ENCODE data around the gene SPATA45. TPM values are rescaled to one million over a fixed set of nuclear protein-coding genes. Genes with fewer than 3 reads are reported as not detected.
A peak's percentile ranks its signal among the peaks of the same experiment; 100 is the strongest.

Gene SPATA45
- total RNA-seq, 1 donor from 2014 or later, result not detected

DNA sequence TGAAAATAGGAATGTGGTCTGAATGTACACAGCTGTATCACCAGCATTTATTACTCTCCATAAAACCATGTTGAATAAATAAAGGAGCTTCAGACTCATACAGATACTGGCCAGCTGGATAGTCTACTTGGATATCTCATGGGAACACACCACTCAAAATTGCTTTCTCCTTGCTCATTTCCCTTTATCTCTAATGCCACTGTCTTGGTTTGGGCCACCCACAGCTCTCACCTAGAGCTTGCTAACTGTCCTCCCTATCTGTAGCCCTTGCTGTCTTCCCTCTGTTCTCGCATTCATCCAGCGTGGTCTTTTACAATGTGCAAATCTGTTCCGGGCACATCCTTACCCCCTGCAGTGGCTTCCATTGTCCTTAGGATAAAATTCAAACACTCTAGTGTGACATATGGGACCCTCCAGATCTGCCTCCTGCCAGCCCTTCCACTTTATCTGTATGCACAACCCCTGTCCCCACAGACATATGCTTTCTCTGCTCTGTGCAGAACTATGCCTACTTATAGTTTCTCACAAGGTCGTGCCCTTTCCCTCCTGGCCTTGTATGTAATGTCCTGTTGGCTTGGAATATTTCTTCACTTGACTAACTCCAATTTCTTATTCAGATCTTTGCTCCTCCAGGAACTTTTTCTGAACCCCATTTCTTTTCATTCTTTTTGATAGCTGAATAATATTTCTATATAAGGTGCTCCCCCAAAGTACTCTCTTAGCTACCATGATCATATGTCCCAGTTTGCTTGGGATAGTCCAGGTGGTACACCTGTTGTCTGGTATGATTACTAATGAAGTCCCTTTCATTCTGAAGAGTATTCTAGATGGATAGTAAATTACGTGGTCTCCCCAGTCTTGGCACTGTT is 13.5 kb upstream of the SPATA45 start:
- Mint-ChIP-seq H3K27ac (no peak overlapping the region), H3K27me3 (no peaks in the 10 kb centered on the region), H3K9me3 (ENCODE audit: low read depth) (no peaks in the 10 kb centered on the region), H3K4me3 (ENCODE audit: low read depth) (no peak overlapping the region), H3K36me3 (ENCODE audit: insufficient read depth) (peaks cover 7% of the 10 kb centered on the region), H3K4me1 (ENCODE audit: low read depth) (peaks cover 3% of the 10 kb centered on the region)
- TF ChIP-seq, protein P1, sequence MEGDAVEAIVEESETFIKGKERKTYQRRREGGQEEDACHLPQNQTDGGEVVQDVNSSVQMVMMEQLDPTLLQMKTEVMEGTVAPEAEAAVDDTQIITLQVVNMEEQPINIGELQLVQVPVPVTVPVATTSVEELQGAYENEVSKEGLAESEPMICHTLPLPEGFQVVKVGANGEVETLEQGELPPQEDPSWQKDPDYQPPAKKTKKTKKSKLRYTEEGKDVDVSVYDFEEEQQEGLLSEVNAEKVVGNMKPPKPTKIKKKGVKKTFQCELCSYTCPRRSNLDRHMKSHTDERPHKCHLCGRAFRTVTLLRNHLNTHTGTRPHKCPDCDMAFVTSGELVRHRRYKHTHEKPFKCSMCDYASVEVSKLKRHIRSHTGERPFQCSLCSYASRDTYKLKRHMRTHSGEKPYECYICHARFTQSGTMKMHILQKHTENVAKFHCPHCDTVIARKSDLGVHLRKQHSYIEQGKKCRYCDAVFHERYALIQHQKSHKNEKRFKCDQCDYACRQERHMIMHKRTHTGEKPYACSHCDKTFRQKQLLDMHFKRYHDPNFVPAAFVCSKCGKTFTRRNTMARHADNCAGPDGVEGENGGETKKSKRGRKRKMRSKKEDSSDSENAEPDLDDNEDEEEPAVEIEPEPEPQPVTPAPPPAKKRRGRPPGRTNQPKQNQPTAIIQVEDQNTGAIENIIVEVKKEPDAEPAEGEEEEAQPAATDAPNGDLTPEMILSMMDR (IDR thresholded peaks at IDR 0.05; ENCODE audit: unreplicated experiment), result no peak
- no peak for DNase-seq (ENCODE audit: low spot score, unreplicated experiment)

DNA sequence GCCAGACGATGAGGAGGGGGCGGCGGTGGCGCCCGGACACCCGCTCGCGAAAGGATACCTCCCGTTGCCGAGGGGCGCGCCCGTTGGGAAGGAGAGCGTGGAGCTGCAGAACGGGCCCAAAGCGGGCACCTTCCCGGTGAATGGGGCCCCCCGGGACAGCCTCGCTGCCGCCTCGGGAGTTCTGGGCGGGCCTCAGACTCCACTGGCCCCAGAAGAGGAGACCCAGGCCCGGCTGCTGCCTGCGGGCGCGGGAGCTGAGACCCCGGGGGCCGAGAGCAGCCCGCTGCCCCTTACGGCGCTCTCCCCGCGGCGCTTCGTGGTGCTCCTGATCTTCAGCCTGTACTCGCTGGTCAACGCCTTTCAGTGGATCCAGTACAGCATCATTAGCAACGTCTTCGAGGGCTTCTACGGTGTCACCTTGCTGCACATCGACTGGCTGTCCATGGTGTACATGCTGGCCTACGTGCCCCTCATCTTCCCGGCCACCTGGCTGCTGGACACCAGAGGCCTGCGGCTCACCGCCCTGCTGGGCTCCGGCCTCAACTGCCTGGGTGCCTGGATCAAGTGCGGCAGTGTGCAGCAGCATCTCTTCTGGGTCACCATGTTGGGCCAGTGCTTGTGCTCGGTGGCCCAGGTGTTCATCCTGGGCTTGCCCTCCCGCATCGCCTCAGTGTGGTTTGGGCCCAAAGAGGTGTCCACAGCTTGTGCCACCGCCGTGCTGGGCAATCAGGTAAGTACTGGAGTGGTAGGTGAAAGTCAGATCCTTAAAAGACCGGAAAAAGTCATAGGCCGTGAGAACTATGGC is 11.2 kb upstream of the SPATA45 start:
- Mint-ChIP-seq H3K27me3 (no peaks in the 10 kb centered on the region), H3K4me3 (ENCODE audit: low read depth) (no peak overlapping the region), H3K9me3 (ENCODE audit: low read depth) (no peaks in the 10 kb centered on the region), H3K27ac (peak overlapping the region; percentile 98), H3K4me1 (ENCODE audit: low read depth) (peaks cover 3% of the 10 kb centered on the region), H3K36me3 (ENCODE audit: insufficient read depth) (peaks cover 1% of the 10 kb centered on the region)
- TF ChIP-seq, protein P1 (IDR thresholded peaks at IDR 0.05; ENCODE audit: unreplicated experiment), result no peak
- DNase-seq (ENCODE audit: low spot score, unreplicated experiment), result peak; percentile 30

DNA sequence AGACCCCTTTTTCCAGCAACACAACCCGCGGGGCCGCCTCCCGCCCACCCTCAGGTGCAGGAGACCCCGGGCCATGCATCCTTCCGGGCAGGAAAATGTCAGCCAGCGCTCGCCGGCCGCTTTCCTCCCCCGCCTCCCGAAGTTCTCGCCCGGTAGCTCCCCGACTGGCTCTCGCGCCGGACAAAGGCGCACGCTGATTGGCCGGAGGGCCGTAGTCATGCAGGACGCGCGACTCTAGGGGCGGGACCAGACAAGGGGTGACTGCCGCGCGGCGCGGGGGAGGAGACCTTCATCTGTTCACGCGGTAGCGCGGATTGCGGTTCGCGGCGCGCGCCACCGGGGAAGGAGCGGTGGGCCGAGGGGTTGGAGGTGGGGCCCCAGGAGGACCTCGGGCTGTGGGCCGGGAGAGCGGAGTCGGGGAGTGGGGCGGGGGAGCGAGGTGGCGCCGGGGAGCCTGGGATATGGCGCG is 10.6 kb upstream of the SPATA45 start, which contains the start of gene FLVCR1:
Gene FLVCR1 (plus strand): TSS at position 284 of the 469 bp plus-strand sequence. CDS start 178 bp downstream, at position 462.
- TF ChIP-seq, protein P1 (IDR thresholded peaks at IDR 0.05; ENCODE audit: unreplicated experiment), result no peak
- peaks cover 3% of the 10 kb centered on the region for H3K4me1 Mint-ChIP-seq (ENCODE audit: low read depth)
- no peaks in the 10 kb centered on the region for H3K9me3 Mint-ChIP-seq (ENCODE audit: low read depth)
- H3K4me3 Mint-ChIP-seq (ENCODE audit: low read depth), result no peak within 1 kb of the TSS
- H3K27ac Mint-ChIP-seq, result peak within 1 kb of the TSS; percentile 98
- no peaks in the 10 kb centered on the region for H3K27me3 Mint-ChIP-seq
- peaks cover 2% of the 10 kb centered on the region for H3K36me3 Mint-ChIP-seq (ENCODE audit: insufficient read depth)
- peak; percentile 96 for DNase-seq (ENCODE audit: low spot score, unreplicated experiment)

DNA sequence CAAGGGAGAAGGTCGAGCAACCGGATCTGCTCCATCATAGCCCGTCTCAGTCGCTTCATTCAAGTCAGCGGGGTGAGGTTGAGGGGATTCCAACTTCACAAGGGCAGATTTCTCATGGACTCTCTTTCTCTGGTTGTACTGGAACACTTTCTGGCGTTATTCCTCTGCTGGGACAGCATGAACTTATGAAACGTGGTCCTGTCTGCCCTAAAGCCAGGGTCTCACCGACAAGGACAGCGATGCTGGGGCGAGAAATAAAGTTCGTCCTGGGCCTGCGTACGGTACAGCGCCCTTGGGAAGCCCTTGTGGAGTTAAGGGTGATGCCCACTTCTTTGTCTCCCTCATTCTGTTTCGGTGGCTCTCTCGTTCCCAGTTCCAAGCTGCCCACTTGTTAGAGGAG is 9.3 kb upstream of the SPATA45 start:
- TF ChIP-seq, protein P1 (IDR thresholded peaks at IDR 0.05; ENCODE audit: unreplicated experiment), result no peak
- H3K4me3 Mint-ChIP-seq (ENCODE audit: low read depth), result no peak overlapping the region
- H3K27me3 Mint-ChIP-seq, result no peaks in the 10 kb centered on the region
- H3K36me3 Mint-ChIP-seq (ENCODE audit: insufficient read depth), result peaks cover 4% of the 10 kb centered on the region
- peaks cover 3% of the 10 kb centered on the region for H3K4me1 Mint-ChIP-seq (ENCODE audit: low read depth)
- no peaks in the 10 kb centered on the region for H3K9me3 Mint-ChIP-seq (ENCODE audit: low read depth)
- DNase-seq (ENCODE audit: low spot score, unreplicated experiment), result no peak
- H3K27ac Mint-ChIP-seq, result peak overlapping the region; percentile 45

DNA sequence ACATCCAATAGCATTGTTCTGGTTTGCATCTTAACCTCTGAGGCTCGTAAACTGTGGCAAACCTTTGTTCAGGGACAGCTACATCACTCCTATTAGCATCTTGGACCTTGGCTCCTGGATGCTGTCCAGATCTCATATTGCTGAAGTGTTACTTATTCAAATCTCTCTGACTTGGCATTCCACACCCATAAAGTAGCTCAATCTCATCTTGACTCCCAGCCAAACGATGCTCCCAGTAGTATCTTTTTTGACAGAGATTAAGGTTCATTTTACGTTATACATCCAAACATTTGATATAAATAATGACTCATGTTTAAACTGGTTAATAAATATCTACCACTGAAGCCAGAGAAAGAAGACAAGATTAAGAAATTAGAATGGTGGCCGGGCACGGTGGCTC is 6.2 kb upstream of the SPATA45 start:
- Mint-ChIP-seq H3K9me3 (ENCODE audit: low read depth) (no peaks in the 10 kb centered on the region), H3K27ac (no peak overlapping the region)

More for the DNA sequence above, 6.2 kb upstream of the SPATA45 start:
- H3K36me3 Mint-ChIP-seq (ENCODE audit: insufficient read depth), result peaks cover 4% of the 10 kb centered on the region
- TF ChIP-seq, protein P1 (IDR thresholded peaks at IDR 0.05; ENCODE audit: unreplicated experiment), result no peak
- no peak overlapping the region for H3K4me3 Mint-ChIP-seq (ENCODE audit: low read depth)
- H3K27me3 Mint-ChIP-seq, result no peaks in the 10 kb centered on the region
- DNase-seq (ENCODE audit: low spot score, unreplicated experiment), result no peak
- no peaks in the 10 kb centered on the region for H3K4me1 Mint-ChIP-seq (ENCODE audit: low read depth)
